Measurements from ENCODE around the gene DCPS.
"Not testable (repeated sequence)": the region's sequence is repeated elsewhere in the genome, so short reads cannot be mapped to it uniquely, and the experiment has no call there.

DCPS gene

GRCh38 chr11:126362879-126363655, 59.2 kb downstream of the DCPS start:
- DNase-seq, result no peak

- no peak for DNase-seq
Measured at GRCh38 chr11:126363706-126364248, 59.9 kb downstream of the DCPS start.

DNA sequence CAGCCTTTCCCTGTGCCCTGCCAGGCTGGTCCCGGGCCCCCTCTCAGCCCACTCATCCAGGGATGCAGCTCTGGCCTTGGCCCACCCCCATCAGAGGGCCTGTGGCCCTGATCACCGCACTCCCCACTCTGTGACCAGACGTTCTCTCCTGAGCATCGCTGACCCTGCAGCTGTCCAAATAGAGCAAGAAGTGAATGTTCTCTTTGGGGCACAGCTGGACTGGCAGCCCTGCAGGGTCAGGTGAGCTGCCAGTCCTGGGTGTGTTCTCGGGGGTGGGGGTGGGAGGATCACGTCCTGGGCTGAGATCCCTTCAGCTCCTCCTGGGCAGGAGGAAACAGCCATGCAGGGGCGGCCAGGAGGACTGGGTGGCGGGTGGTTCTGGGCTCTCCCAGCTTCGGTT, 60.9 kb downstream of the DCPS start:
- not testable (repeated sequence) for DNase-seq

DNA sequence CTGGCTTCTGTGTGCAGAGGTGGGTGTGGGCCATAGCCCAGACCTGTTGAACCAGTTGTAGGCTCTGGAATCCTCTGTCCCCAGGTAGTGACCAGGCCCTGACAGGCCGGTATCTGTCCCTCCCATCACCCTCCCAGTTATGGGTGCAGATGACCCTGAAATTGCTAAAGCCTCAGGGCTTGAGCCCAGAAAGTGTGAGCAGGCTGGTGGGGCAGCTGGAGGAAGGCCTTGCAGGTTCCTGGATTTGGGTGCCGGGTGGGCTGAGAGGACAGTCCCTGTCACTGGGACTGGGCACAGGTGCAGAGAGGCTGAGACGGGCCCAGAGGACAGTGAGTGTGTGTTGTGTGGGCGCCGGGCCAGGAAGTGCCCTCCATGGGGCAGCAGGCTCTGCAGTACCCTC, 61.6 kb downstream of the DCPS start:
- not testable (repeated sequence) for DNase-seq

- DNase-seq, result no peak
Measured at GRCh38 chr11:126366064-126366822, 62.4 kb downstream of the DCPS start.

DNA sequence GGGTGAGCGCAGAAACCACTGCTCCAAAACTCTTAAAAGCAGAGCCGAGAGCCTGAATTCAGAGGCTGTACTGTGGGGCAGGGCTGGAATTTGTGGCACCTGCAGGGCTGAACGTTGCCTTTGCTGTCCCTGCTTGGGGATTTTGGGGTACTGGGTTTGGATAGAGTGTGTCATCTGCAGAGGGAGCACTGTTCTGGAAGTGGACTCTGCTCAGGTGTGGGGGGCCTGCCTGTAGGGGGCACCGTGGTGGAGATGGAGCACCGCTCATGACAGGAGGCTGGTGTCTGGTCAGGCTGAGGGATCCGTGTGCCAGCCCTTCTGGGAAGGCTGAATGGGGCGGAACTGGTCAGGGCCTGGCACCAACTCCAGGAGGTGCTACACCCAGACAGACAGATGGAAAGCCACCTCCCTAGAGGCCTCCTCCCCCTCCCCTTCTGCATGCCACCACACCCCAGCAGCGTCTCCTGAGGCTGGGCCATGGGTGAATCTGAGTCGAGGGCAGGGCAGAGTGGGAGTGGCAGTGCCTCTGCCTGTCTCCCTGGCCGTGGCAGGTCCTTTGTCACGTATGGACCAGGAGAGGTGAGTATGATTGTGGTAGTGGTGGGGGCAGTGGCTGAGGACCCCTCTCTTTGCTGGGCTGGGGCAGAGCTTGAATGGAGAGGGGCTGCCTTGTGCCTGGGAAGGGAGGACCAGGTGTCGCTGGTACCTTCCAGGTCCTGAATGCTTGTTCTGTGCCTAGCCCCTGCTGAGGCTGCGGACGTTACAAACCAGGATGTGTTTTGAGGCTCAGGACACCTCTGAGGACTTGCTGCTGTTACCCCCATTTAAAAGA, 63.2 kb downstream of the DCPS start:
- not testable (repeated sequence) for DNase-seq

GRCh38 chr11:126367806-126368205, 63.9 kb downstream of the DCPS start:
- not testable (repeated sequence) for DNase-seq

- not testable (repeated sequence) for DNase-seq
Measured at GRCh38 chr11:126368336-126369119, 64.7 kb downstream of the DCPS start.

GRCh38 chr11:126370016-126370415, 66.2 kb downstream of the DCPS start:
- DNase-seq, result no peak

- no peak for DNase-seq
Measured at GRCh38 chr11:126371595-126371994, 67.7 kb downstream of the DCPS start.

GRCh38 chr11:126373389-126374066, 69.7 kb downstream of the DCPS start:
- not testable (repeated sequence) for DNase-seq

- DNase-seq, result not testable (repeated sequence)
Measured at GRCh38 chr11:126374562-126375300, 70.9 kb downstream of the DCPS start.

GRCh38 chr11:126375726-126376125, 71.9 kb downstream of the DCPS start:
- DNase-seq, result no peak

GRCh38 chr11:126378763-126379162, 74.9 kb downstream of the DCPS start:
- DNase-seq, result no peak

- no peak for DNase-seq
Measured at GRCh38 chr11:126380909-126381308, 77.0 kb downstream of the DCPS start.

DNA sequence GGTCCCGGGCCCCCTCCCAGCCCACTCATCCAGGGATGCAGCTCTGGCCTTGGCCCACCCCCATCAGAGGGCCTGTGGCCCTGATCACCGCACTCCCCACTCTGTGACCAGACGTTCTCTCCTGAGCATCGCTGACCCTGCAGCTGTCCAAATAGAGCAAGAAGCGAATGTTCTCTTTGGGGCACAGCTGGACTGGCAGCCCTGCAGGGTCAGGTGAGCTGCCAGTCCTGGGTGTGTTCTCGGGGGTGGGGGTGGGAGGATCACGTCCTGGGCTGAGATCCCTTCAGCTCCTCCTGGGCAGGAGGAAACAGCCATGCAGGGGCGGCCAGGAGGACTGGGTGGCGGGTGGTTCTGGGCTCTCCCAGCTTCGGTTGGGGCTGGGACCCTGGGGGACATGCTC, 78.1 kb downstream of the DCPS start:
- not testable (repeated sequence) for DNase-seq

DNA sequence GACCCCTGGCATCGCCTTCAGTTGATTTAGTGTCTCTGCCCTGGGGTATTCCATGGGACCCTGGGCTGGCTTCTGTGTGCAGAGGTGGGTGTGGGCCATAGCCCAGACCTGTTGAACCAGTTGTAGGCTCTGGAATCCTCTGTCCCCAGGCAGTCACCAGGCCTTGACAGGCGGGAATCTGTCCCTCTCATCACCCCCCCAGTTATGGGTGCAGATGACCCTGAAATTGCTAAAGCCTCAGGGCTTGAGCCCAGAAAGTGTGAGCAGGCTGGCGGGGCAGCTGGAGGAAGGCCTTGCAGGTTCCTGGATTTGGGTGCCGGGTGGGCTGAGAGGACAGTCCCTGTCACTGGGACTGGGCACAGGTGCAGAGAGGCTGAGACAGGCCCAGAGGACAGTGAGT, 78.8 kb downstream of the DCPS start:
- DNase-seq, result not testable (repeated sequence)

DNA sequence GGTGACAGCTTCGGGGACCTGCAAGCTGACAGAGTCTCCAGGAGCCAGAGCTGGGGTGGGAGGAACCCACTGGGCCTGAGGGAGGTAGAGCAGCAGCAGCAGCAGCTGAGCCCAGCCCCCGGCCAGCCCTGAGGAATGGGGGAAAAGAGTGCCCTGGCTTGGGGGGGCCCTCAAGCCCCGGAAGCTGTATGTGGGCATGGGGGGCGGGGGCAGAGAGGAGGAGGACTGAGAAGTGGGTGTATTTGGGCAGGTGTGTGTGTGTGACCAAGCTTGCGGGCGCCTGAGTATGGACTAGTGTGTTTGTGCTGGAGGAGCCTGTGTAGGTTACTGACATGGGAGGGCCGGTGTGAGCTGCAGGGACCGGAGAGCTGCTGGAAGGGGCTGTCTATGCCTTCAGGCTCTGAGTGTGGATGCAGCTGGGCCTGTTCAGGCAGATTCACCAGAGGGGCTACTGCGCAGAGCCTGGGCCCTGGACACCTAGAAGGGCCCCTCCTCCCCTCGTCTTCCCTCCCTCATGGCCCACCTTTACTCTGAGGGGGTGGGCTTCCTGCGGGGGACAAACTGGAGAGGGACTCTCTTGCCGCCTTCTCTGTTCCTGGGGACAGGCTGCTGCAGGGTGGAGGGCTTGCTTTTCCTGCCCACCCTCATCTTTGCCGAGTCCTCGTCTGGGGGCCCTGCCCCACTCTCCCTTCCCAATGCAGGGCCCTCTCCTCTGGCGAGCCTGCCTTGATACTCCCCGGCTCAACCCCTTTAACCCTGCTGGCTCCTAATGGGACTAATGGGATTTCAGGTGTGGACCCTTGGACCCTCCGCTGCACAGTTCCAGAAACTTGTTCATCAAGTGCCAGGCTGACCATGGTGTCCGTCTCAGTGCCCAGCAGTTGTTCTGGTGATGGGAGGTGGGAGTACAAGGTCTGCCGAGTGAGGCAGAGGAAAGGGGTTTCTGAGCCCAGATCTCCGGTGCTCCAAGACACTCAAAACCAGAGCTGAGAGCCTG, 79.8 kb downstream of the DCPS start:
- DNase-seq, result no peak

GRCh38 chr11:126384449-126385070, 80.7 kb downstream of the DCPS start:
- no peak for DNase-seq

Measured in activated naive CD4-positive, alpha-beta T cell treated with anti-CD3 and anti-CD28 coated beads, Interleukin-2, amount 50 U/mL, for 16 hours (primary cell).